HG03025 (cell line): Measurements from ENCODE around the gene ZBTB20.

Experiments
- ATAC-seq: cut with Tn5 transposase; IDR thresholded peaks from one replicate; pipeline ENCODE4 v1.9.1; 2021; ENCODE audit warnings: mild to moderate bottlenecking, moderate library complexity; ENCODE audit not compliant: unreplicated experiment, low FRiP score

The ZBTB20 gene

DNA sequence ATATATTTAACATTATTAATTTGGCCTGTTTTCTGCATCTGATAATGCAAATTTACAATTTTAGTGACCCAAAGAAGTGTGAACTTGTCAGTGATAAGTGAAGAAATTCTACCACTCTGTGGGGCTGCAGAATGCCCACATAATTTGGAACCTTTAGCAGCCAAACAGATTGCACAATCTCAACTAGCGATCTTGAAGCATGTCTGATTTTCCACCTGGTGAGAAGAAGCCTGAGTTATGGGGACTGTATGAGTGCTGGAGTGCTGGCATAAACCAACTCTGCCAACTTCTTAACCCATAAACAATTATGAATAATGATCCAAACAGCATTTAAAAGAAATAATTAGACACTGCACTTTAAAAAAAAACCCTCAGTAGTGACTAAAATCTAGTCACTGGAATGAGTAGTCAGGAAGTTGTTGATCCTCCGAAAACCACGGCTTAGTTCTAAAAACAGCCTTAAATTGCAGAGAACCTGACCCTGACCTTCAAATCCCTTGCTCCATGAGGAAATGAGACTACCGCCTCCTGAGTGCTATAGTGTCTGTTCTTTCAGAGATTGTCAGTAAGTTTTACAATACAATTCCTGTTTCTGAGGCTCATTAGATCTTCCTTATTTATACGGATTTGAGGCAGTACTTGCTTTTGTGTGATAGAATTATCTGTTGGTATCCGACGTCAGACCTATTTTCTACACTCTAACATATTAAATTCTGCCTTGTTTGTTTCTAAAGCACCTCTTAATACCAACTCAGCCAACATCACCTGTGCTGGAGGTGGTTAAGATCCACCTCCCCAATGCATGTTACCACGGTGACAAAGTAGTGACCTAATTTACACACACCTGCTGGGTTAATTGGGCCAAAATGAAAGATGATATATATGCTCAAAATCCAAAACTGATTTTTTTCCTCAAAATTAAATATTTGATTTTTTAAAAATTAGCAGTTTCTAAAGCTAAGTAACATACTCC, 267.7 kb downstream of the ZBTB20 start:
- peak; percentile 86 for ATAC-seq

DNA sequence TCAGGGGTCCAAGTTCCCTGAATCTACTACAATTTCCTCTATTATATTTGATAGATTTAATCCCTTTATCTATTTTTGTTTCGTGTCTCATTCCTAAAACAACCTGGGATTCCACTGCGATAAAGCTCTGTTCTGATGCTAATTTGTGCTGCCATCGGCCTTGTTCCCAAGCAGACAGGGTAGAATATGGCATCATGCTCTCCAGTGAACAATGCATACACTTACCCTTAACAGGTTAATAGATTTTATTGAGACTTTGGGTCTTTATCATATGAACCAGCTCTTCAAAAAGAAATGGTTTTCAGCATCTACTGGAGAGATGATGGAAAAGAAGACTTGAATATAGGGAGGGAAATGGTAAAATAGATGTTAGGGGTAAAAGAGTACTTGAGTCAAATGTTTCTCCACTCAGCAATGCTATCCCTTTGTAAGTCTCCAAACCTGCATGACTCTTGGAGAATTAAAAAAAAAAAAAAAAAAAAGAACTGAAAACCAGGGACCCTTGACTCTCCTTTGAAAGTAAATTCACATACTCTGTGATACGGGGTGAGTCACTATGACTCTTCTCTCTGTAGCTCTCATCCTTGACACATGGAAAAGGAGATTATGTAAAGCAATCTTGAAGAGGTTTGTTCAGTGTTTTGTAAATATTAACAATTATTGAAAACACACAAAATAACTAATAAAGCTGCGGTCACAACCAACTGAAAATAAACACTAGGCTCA, 268.8 kb downstream of the ZBTB20 start:
- ATAC-seq = no peak

DNA sequence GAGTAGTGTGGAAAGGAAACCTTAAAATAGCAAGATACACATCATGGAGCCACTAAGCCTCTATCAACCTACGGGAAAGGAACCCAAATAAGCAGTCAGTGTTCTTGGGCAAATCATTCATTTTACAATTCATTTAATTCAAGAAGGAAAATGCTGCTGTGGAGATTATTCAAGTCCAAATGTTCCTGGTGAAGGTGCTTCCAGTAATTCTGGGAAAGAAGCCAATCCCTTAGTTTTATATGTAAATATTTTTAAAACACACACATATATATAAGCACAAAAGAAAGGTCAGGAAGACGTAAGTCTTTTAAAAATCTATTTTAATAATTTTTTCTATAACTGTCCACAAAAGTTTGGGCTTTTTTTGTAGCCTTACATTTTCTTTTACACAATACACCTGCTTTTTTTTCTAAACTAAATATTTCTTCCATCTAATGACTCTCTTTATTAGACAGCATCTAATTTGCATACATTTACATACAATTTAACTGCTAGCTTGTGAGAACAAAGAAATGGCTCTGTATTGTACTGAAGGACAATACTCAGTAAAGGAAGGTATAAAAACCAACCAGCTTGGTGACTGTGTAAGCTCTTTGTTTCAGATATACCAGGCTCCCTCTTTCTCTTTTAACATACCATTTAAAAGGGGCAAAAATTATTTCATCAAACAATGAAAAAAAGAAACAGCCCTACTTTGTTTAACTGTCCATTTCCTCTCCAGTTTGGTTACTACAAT, 269.5 kb downstream of the ZBTB20 start:
- ATAC-seq = no peak

DNA sequence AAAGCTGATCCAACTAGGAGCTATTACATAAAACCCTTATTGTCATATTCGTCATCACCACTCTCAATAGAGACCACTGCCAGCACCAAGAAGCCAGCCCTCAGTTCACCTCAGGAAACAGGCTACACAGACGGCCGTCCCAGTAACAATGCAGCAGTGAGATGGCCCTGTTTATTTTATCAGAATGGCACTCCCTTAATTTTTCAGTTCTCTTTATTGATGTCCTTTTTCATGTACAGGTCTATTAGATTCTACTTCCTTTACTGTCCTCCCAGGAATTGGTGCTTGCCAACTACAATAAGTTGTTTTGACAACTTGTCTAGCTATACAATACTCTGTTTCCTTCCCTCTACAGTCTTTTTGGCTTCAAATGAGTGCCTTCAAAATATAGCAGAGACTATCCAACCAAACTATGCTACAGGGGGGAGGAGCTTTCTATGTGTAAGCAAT, 272.5 kb downstream of the ZBTB20 start:
- ATAC-seq = no peak

DNA sequence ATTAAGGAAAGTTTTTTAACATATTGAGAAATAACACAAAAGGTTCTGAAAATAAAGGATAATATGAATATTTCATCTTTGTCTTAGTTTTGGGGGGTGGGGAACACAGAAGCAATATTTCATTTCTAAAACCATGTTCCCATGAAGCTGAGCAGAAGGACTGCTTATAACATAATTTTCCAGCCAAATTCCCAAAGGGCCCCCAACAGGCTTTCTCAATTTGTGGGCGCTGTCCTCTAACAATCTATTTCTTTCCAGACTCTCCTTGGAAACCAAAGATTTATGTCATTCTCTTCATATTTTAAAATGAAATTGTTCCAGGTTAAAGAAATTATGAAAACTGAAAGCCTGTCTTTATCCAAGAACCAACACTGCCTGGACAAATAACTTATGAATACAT, 273.5 kb downstream of the ZBTB20 start:
- no peak for ATAC-seq

DNA sequence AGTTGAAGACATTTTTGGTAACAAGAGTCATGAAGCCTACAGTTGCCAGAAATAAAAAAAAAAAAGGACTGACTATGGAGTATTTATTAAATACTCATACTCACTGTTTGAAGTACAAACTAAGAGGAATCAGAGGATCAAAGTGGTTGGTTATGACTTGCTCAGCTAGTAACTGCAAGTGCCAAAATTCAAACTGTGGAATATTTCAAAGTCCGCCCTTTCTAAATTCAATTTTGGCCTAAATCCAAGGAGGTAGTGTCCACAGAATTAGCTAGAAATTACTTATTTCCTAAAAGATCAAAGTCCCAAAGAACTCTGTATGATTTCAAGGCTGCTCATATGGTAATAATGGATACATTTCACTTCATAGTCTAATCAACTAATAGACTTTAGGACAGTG, 274.5 kb downstream of the ZBTB20 start:
- no peak for ATAC-seq

DNA sequence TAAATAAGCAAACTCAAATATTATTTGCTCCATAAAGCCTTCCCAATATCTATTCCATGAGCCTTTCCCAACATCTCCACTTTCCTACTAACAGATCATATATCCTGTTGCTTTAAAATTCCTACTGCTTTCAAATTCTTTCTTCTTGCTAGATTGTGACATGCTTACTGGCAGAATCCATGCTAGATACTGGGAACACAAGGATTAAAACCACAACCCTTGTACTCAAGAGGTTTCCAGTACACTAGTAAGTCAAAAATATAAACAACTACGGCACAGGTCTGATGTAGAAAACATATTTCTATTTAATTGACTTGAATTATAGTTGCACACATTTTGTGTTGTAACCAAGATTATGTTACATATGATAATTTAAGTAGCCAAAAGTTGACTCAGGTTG, 275.0 kb downstream of the ZBTB20 start:
- no peak for ATAC-seq

DNA sequence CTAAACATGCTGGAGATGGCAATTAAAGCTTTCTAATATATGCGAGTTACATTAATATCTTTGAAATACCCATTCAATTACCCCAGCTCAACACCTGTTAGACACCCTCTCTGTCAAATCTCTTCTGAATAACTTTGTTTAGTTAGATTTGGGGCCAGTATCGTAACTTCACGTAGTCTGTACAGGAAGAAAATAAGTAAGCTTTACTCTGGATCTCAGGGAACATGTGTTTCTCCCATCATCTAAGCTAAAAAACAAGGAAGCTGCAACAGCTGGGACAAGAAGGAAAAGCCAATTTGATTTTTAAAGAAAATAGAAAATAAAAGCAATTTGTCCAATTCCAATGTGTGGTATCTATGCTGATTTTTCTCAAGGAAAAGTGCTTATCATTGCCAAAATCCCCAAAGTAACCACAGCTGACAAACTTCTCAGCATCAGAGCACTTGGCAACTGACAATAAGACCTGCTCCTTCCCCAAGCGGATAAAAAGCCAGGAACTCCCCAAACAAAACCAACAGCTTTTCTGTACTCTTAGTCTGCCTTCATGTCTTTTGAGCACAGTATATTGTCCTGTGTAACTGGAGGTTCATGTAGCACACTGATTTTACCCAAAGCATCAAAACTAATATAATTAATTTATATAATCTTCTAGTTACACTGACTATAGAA, 279.1 kb downstream of the ZBTB20 start:
- no peak for ATAC-seq

DNA sequence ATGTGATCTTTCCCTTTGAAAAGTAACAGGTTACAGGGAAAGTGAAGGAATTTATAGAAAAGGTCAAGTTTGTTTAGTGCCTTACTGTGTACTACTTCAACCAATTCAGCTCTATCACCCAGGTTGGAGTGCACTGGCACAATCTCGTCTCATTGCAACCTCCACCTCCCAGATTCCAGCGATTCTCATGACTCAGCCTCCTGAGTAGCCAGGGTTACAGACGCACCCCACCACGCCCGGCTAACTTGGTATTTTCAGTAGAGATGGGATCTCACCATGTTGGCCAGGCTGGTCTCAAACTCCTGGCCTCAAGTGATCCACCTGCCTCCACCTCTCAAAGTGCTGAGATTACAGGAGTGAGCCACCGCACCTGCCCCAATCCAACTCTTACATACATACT, 279.7 kb downstream of the ZBTB20 start:
- no peak for ATAC-seq

DNA sequence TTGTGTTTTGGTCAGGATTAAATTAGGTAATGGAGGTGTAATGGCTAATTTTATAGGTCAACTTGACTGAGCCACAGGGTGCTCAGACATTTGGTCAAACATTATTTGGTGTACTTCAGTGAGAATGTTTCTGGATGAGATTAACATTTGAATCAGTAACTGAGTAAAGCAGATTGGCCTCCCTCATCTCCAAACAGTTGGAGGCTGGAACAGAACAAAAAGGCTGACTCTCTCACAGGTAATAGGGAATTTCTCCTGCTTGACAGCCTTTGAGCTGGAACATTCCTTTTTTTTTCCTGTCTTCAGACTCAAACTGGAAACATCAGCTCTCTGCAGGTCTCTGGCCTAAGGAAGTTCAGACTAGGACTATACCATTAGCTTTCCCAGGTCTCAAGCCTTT, 280.7 kb downstream of the ZBTB20 start:
- ATAC-seq = no peak

DNA sequence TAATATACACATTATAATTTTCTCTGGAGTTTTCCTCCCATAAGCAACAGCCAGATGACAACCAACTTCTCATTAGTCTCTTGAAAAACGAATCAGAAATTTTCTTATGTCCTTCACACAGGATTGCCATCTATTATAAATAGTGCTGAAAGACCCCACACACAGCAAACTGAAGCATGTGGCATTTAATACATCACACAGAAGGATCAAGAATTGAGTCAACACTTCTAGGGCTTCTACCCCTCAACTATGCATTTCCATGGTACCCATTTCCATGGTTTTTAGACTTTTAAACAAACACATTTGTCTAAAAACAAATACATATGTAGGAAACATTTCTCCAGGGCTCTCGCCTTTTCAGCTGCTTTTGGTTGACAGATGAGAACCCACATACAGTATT, 282.1 kb downstream of the ZBTB20 start:
- ATAC-seq = no peak

DNA sequence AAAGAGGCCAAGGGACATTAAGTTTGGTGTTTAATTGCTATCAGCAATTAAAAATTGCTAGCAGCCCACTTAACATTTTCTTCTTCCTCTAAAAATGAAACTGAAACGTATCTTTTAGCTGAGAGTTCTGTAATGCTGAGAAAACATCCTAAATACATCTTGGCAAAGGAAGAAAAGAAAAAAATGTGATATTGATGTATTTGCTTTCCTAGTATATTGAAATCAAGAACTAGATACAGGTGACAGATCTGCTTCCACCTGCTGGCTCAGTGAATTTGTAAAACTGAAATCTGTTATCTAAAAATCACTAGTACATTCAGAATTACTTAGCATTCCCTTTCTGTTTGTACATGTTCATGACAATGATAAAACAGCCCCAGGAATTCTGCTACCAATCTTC, 283.2 kb downstream of the ZBTB20 start:
- ATAC-seq = no peak

DNA sequence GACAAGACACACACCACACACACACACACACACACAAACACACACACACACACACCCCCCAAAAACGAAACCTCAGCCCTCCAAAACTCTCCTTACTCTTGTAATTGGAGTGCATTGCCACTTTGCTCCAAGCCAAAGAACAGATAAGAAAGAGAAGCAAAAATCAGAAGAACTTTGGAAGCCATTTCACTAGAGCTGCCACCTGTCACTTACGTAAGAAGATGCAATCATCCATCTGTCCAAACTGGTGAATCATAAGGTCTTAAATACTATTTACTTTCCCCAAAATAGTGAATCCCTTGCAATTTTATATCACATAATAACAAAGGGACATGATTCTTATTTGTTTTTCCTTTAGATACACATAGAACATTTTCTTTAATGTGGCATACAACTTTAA, 285.4 kb downstream of the ZBTB20 start:
- ATAC-seq = no peak

DNA sequence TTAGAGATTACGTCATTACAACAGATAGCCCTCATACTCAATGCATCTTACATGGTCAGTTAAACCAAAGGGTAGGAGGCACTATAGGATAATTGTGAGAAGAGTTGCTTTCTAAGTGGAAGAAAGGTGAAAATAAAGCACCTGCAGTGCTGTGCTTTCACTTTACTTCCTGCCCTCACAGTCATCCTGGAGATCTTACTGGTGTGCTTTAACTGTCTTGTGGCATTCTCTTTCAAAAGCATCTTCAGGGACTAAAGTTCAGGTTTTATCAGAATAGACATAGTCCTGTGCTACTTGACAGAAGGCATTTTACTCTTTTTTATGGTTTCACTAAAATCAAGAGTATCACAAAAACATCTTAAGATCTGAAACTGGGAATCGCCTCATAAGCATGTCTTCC, 286.6 kb downstream of the ZBTB20 start:
- no peak for ATAC-seq

DNA sequence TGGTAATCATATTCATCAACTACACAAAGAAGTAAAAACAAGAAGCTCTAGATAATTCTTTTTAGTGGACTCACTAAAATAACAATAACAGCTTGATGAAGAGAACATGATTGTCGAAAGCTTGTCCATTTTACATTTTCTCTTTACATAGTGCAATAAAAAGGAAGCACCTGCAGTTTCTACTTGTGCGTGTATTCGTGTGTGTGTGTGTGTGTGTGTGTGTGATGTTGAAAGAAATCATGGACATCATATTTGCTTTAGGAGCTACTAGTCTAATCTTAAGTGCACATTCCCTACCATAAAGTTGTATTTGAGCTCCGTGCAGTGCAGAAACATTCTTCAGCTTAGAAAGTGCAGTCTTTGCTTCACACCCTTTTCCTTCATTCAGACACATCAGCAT, 288.8 kb downstream of the ZBTB20 start:
- no peak for ATAC-seq

DNA sequence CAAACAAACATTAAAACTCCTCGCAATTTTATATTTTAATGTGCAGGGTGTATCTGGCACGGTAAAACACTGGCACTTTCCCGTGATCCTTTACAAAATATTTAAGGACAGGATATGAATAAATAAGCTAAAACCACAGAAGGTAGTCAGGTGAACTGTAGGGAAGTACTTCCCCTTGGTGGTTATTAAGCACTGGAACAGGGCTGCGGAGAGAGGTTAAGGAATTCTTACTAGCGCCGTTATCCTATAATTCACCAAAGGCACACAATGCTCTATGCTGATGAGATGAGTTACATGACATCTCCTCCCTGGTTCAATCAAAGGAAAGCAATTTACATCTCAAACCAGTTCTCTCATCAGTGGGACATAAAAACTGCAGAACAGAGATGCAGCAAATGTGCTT, 289.8 kb downstream of the ZBTB20 start:
- no peak for ATAC-seq

DNA sequence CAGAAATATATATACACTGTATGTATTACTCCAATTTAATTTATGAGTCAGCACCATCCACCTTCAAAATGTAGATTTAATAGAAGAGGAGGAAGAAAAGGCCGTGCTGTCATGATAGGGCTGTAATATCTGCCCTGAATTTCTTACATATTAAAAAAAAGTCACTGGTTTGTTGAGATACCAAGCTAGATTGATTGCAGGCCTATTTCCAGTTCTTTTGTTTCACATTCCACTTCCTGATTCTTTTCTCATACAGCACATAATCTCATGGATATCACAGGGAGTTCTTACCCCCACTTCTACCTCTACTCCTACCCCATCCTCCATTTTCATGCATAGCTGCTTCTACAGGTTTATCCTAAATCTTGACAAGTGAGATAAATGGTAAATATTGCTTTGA, 290.3 kb downstream of the ZBTB20 start:
- ATAC-seq = no peak

DNA sequence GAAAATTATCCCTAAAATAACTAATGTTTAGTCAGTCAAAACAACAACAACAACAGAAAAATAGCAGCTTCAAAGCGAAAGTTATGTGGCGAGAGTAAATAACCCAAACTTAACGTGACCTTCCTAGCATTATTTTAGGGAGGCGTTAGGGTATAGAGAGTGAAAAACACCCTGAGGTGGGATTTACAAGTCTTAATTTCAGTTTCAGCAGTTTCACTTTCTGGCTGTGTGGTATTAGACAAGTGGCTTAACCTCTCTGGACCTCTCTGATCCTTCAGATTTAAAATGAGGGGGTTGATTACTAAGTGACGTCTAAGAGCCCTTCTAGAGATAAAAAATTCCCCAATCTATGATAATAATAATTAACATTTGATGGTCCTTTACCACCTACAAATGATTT, 291.2 kb downstream of the ZBTB20 start:
- ATAC-seq = no peak

DNA sequence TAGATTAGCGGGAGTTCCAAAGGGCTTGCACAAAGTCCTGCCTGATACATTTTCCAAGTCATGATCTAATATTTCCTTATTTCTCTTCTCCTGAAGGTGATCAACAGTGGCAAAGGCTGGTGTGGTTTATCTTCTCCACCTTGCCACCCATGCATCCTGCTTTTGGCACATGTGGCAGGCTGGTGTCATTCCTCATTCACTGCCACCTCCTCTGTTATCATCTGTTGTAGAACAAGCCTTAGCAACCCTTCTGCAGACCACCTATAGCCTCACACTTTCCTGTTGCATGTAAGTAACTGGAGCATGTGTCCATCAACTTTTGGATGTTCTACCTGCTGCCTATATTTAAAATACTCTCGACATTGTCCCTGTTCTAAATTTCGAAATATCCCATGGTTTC, 294.1 kb downstream of the ZBTB20 start:
- ATAC-seq = no peak

DNA sequence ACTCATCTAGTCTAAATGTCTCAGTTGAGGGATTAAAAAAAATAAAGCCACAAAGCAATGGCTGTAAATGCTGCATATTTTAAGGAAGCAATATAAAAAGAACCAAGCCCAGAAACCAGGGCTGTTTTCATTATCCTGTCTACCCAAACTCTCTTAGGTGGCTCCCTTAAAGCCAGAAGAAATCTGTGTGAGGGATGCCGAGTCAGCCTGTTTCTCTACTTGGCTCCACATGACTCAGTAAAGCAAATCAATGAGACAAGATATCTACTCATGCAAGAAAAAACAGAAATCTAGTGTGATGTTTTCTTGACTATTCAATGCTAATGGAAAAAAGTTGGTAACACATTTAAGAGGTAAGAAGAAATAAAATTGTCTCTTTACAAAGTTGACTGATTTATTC, 296.2 kb downstream of the ZBTB20 start:
- ATAC-seq = no peak
